AG09309 (cell line): ENCODE data around the gene PLXNA1.

Experiments
- DNase-seq: peaks from one replicate; pipeline ENCODE4 v3.0.0-alpha.2; 2010; ENCODE audit warnings: low read depth
- H3K4me3 ChIP-seq: 2 replicates; pipeline ENCODE4 v1.5.1; 2011; ENCODE audit warnings: mild to moderate bottlenecking, low read depth, low read length, moderate library complexity; ENCODE audit not compliant: control insufficient read depth
- CTCF ChIP-seq: IDR thresholded peaks from 2 replicates; pipeline ENCODE4 v1.5.1; 2011; ENCODE audit warnings: mild to moderate bottlenecking, low read depth, low read length, inconsistent platforms; ENCODE audit not compliant: insufficient read depth, control insufficient read depth; ENCODE audit errors: missing control alignments

The PLXNA1 gene

GRCh38 chr3:127028781-127029657, 46.1 kb downstream of the PLXNA1 start:
- TF ChIP-seq CTCF: no peak
- DNase-seq: no peak
- no peak overlapping the region for H3K4me3 ChIP-seq

- no peak for DNase-seq
- H3K4me3 ChIP-seq: no peak overlapping the region
Observed at GRCh38 chr3:127029658-127030507, 47.0 kb downstream of the PLXNA1 start.

GRCh38 chr3:127030508-127031412, 47.8 kb downstream of the PLXNA1 start:
- no peak for TF ChIP-seq CTCF
- H3K4me3 ChIP-seq: no peak overlapping the region
- no peak for DNase-seq

More at GRCh38 chr3:127029658-127030507, 47.0 kb downstream of the PLXNA1 start:
- TF ChIP-seq CTCF: no peak

DNA sequence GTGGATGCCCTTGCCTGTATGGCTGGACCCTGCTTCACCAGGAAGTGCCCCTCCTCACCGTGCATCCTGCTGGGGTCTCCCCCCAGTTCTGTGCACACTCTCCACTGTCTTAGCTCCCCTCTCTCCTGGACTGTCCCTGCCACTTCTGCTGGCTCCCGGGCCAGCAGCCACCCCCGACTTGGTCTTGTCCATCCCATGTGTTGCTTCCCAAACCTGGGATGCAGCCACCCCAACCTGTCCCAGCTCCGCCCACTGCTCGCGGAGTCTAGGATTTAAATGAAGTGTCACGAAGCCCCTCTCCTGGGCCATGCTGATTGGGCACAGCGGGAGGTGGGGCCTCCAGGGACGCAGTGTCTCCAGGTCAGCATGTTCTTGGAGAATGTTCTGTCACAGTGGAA, 48.5 kb downstream of the PLXNA1 start:
- TF ChIP-seq CTCF: no peak
- DNase-seq: no peak

DNA sequence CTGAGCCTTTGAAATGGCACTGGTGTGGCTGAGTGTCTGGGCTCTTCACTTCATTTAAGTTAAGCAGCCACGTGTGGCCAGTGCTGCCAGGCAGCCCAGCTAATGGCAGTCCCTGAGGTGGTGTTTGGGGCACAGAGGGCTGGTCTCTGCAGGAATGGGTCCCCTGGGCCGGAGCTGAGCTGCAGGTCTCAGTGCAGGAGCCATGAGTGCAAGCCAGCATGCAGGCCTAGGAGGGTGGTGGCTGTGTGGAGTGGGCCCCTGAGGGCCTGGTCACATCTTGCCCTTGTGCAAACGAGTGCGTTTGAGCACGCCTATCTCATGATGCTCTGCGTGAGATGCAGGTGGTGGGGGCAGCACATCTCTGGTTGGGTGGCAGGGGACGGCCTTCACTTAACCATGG, 48.9 kb downstream of the PLXNA1 start:
- no peak overlapping the region for H3K4me3 ChIP-seq
- DNase-seq: no peak

More for the DNA sequence above, 48.5 kb downstream of the PLXNA1 start:
- H3K4me3 ChIP-seq: no peak overlapping the region

More for the DNA sequence above, 48.9 kb downstream of the PLXNA1 start:
- TF ChIP-seq CTCF: no peak
